T1000 (cell line): ENCODE results near the gene MTCH1.
"Not testable (repeated sequence)": the region's sequence is repeated elsewhere in the genome, so short reads cannot be mapped to it uniquely, and the experiment has no call there.

Experiments used
- DNase-seq: peaks from one replicate; lab custom pipeline; 2025; ENCODE audit warnings: mixed read lengths; lab: John Stamatoyannopoulos, UW

MTCH1 gene

DNA sequence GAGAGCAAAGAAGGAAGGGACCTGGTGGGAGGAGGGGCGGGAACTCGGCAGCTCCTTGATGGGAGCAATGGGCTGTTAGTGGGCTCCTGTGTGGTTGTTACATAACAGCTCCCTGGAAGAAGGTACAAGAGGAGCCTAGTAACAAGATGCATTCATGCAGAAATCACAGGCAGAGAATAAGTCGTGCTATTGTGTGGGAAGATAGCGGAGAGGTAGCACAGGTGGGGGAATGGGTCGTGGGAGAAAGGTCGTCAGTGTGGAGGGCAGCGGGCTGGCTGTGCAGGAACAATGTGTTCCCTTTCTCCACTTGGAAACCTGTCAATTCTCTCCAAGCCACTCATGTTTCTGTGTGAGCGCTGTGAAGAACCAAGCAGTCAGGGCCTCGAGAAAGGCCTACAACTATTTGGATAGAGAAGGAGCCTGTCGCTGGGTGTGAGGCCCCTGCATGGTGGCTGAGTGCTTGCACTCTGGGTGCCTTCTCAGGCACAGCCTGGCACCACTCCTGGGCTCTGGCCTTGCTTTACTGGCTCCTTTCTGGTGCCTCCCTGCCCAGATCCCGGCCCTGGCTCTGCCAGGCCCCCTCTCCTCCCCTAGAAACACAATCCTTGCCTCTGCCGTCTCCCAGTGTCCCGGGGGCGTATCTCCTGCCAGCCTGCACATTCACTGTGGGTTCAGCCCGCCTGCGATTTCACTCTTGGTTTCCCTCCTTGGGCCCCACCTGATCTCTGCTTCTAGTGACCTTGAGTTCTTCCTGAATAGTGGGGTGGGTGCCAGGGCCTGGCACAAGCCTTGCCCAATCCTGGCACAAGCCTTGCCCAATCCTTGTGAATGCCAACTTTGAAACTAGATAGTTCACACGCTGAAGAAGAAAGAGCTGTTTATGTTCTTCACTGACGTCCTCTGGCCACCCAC is 12.1 kb upstream of the MTCH1 start:
- DNase-seq: no peak

DNA sequence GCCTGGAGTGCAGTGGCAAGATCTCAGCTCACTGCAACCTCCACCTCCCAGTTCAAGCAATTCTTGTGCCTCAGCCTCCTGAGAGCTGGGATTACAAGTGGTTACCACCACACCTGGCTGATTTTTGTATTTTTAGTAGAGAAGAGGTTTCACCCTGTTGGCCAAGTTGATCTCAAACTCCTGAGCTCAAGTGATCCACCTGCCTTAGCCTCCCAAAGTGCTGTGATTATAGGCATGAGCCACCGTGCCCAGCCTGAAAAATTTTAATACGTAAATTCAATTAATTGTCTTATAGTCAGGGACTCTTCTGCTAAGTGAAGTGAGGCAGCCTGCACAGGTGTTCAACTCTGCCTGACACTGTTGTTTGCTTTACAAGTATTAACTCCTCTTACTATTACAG is 4.4 kb upstream of the MTCH1 start:
- DNase-seq: not testable (repeated sequence)

GRCh38 chr6:36989264-36989663 is 3.3 kb upstream of the MTCH1 start:
- no peak for DNase-seq

GRCh38 chr6:36986704-36987047 is 680 bp upstream of the MTCH1 start:
- no peak for DNase-seq

DNA sequence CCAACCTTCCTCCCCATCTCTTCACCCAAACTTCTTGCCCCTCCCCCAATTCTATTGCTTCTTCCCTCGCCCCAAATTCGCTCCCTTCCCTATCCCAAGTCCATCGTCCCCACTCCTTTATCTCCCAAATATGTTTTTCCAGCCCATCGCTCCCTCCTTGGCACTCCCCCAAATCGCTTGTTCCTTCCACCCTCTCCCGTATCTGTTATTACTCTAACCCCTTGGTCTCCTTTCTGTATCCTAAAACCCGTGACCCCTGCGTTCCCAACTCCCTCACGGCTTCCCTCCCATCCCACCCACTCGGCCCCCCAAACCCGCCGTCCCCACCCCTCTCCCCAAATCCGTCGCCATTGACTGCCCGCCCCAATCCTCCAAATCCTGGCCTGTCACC is 584 bp downstream of the MTCH1 start:
- DNase-seq: no peak

GRCh38 chr6:36984581-36985416 is 1.2 kb downstream of the MTCH1 start:
- peak; percentile 44 for DNase-seq

DNA sequence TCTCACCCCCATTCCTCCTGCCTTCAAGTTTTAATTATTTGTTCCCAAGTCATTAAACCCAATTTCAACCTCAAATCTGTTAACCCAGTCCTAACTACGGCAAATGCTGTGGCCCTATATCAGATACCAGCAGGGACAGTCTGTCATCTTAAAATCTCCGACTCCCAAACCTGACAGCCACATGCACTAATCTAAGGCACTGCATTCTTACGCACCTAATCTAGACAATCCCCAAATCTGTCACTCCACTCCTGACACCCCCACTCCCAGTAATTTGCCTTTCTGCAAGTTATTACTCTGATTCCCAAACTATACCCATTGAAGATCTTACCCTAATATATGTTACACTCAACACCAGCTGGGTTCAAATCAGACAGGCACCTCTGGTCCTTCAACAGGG is 2.5 kb downstream of the MTCH1 start:
- no peak for DNase-seq

DNA sequence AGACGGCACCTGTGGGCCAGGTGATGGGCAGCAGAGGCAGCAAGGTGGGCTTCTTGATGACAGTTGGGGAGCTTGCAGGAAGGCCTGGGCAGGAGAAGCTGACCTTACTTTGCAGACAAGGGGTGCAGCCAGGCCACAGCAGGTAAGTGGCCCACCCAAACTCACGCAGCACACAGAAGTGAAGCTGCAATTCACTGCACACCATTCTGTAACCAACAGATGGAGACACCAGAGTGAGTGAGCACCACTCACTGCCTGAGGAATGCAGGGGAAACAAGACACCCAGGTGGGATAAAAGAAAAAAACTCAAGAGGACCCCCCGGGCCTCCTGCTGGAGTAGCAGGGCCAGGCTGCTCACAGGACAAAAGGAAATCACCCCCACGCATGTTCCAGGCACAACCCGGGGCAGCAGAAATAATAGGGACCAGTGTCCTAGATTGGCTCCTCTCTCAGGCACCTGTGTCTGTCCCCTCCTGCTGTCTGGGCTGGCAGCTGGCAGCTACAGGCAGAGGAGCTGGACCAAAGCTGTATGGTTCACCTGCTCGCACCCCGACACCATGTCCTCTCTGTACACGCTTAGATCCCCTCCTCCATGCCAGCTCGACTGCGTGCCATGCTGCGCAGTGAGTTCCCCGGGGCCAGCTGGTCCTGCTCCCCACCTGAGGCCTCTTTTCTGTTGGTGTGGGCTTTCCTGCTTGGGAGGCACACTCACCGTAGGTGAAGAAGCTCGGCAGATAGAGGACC is 4.9 kb downstream of the MTCH1 start:
- DNase-seq: no peak

DNA sequence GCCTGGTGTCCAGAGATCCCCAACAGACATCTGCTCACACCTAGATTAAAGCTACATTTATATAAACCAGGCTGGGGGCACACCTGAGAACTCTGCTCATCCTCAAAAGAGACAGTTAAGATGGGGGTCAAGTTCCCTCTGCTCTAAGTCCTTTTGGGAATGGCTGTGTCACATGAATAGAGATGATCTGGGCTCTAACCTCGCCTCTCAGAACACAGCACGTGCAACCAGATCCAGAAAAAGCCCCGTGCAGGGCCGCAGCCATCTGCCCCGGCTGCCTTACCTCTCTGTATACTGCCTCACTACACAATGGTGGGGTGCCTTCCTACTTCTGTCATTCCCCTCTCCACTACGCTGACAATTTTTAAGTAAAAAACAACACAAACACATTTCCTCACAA is 5.9 kb downstream of the MTCH1 start:
- DNase-seq: no peak

DNA sequence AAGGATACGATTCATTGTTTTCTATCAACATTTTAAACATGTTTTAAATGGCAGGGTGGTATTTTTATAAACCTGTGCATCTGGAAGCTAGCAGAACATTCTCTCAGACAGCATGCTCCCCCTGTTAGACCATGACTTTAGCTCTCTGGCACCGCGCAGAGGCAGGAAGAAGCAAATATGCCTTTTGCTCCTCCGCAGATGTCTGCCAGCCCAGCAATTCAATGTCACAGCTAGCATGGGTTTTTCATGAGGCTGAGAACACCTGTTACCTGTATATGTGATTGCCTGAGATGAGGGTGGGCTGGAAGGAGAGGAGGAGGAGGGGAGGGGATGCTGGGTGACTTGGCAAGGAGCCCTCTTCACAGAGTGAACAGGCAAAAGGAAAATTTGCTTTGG is 6.7 kb downstream of the MTCH1 start:
- no peak for DNase-seq

- no peak for DNase-seq
These were observed 7.3 kb downstream of the MTCH1 start for GRCh38 chr6:36978421-36979346.

GRCh38 chr6:36977470-36977941 is 8.5 kb downstream of the MTCH1 start:
- DNase-seq: no peak

DNA sequence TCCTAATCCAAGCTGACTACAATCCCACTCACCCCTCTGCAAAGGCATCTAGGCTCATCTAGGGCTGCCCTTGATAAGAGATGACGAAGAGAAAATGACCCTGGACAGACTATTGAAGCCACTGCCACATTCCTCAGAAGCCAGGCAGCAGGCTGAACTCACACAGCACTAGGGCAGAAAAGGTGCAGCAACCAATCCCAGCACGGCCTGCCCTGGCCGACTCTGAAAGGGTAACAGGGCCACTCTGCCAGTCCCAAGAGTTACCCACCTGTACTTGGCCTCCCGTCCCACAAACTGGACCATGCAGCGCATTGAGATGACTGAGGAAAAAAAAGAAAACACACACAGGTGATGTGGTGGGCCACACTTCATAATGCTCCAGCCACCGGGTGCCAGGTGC is 9.1 kb downstream of the MTCH1 start:
- DNase-seq: no peak

GRCh38 chr6:36976509-36976908 is 9.5 kb downstream of the MTCH1 start:
- no peak for DNase-seq

DNA sequence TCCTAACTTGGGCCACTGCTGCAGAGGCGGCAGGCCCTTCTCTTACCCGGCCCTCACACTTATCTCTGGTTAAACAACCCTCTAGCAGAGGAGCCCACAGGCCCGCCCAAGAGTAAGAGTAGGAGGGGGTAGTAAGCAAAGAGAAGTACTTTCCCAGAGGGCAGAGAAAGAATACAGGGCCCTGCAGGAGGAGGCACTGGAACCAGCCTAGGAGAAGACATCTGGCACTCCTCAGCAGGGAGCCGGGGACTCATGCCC is 10.1 kb downstream of the MTCH1 start:
- no peak for DNase-seq

DNA sequence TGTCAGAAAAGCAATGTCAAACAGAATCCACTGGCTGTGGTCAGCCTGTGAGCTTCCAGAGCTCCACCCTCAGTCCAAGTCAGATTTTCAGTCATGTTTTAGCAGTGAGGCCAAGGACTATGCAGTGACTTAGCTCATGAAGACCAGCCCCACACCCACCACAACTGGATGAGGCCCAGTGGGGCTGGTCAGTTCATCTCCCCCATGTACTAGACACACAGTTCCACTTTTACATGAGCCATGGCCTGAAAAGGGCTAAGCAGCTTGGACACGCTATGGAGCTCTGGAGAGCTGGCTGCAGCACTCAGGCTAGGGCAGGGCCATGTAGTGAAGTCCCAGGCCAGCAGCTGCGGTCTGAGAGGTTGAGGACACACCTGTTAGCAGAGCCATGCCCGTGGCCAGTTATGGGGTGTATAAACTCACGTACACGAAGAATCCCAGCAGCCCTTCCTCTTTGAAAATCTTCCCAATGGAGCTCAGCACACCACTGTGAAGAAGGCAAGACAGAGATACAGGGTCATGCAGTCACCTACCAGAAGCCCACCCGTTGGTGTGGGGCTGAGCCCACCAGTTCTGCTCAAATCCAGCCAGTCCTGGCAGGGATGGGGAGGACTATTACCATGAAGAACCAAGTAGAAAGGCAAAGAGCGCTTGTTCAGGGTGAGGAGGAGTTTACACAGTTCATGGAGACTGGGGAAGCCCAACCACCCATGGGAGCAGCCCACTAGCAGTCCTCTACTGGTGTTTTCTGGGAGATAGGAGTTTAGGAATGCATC is 10.6 kb downstream of the MTCH1 start:
- DNase-seq: no peak

- no peak for DNase-seq
These were observed 12.3 kb downstream of the MTCH1 start for GRCh38 chr6:36973647-36974046.

DNA sequence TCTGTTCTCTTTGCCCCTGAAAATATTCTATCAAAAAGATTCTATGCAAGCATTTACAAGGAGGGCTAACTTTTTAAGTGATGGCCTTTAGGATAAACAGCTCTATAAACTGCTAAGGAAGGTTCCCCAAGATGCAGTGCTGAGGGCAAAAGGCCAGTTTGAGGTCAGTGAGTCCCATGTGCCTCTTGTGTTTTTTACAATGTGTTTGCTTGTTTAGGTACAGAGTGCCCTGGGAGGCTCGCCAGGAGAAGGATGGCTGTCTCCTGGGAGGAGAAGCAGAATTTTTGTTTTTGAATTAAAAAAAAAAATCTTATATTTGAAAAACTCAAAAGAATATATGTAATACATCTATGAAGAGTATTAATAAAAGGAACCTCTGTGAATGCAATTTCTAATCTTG is 12.8 kb downstream of the MTCH1 start:
- no peak for DNase-seq

DNA sequence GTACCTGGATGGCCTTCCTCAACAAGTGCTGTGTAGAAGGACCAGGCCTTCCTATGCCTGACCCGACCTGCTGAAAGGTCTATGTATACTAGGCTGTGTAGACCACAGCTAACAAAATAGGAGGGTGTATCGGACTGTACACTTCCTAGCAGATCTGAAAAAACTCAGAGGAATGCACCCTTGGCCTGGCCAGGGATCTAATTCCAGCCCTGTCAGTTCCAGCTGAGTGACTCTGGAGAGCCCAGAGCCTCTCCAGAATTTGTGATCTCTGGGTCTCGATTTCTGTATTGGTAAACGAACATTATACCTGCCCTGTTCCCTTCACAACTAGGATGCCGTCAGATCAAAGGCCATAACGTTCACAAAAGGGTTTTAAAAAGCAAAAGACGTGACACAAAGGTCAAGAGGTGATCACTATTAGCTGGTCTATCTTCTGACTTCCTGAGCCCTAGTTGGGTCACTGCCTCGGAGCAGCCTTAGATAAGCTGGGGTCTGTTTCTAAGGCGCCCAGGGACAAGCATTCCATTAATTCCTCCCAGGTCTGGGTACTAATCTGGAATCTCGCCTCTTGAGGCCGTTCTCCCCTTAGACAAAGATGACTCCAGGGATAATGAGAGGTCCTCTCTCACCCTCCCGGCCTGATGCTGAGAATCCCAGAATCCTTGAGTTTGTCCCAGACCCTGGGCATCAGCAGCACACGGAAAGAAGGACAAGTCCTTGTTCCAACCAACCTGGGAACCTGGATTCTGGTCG is 13.9 kb downstream of the MTCH1 start:
- DNase-seq: no peak
